GM19193 (cell line): Measurements from ENCODE around the gene COL9A2.

Experiments used
- POLR2A ChIP-seq: IDR thresholded peaks from 4 replicates; pipeline ENCODE4 v1.6.1; 2011; ENCODE audit not compliant: insufficient read depth, insufficient read length; ENCODE audit errors: extremely low read depth

The COL9A2 gene

DNA sequence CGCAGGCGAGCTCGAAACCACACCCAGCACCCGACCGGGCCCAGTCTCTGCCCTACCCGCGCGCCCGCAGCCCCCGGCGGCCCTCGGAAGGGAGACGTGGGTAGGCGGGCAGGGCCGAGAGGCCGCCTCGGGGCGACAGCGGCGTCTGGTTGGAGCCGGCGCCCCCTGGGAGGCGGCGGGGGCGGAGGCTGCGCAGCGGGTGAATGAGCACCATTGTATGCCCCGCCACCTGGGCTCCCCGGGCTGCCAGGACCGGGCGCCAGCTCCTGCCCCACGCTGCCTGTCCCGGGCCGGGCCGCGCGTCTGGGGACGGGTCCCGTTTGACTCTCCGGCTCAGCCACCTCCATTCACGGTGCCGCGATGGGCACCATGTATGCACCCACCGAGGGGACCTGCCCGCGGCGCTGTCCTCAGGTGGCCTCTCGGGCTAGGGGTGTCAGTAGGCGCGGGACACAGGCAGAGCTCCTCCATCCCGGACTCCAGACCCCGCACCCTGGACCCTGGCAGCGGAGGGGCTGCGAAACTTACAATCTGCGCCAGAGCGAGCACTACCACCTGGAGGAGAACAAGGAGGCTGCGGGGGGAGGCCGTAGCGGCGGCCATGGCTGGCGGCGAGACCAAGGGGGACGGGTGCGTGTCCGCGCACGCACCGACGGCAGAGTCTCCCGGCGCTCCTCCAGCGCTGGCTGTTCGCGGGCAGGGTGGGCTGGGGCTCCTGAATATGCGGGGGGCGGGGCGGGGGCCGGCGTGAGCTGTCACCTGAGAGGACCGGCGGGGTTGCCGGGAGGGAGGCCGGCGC is at the start of gene COL9A2:
COL9A2 (minus strand) TSS at position 692 of the 799 bp plus-strand sequence; CDS start at position 603, 89 bp downstream.
- no peak for TF ChIP-seq POLR2A

GRCh38 chr1:40363721-40364120 is 46.6 kb upstream of the COL9A2 start:
- TF ChIP-seq POLR2A, result no peak

DNA sequence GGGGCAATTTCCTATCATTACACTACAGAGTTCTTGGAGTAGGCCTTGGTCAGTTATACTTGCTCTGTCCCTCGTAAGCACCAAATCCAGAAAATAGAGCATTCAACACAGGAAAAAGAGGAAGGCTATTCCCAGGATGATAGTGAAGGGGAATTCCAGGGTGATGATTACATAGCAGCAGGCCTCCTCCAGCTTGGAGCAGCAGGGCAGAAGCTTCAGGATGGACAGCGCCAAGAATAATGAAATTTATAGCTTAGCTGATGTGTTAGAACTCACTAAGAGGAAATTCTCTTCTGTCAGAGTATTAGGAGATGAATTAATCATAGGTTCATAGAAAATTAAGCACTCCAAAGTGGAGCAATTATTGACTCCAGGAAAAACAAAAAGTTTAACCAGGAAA is 45.6 kb upstream of the COL9A2 start:
- TF ChIP-seq POLR2A, result no peak

GRCh38 chr1:40362199-40362598 is 45.1 kb upstream of the COL9A2 start:
- TF ChIP-seq POLR2A, result no peak

- no peak for TF ChIP-seq POLR2A
Observed at GRCh38 chr1:40361637-40362036, 44.6 kb upstream of the COL9A2 start.

- TF ChIP-seq POLR2A, result no peak
Observed at GRCh38 chr1:40361201-40361600, 44.1 kb upstream of the COL9A2 start.

GRCh38 chr1:40360631-40361030 is 43.5 kb upstream of the COL9A2 start:
- no peak for TF ChIP-seq POLR2A

DNA sequence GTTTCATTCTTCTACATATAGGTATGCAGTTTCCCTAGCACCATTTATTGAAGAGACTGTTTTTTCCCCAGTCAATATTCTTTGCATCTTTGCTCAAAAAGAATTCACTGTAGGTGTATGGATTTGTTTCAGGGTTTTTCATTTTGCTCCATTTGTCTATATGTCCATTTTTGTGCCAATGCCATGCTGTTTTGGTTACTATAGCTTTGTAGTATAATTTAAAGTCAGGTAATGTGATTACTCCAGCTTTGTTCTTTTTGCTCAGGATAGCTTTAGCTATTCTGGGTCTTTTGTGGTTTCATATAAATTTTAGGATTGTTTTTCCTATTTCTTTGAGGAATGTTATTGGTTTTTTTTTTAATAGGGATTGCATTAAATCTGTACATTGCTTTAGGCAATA is 40.5 kb upstream of the COL9A2 start:
- no peak for TF ChIP-seq POLR2A

- TF ChIP-seq POLR2A, result no peak
Observed at GRCh38 chr1:40353082-40353481, 36.0 kb upstream of the COL9A2 start.

GRCh38 chr1:40352126-40352525 is 35.0 kb upstream of the COL9A2 start:
- no peak for TF ChIP-seq POLR2A

DNA sequence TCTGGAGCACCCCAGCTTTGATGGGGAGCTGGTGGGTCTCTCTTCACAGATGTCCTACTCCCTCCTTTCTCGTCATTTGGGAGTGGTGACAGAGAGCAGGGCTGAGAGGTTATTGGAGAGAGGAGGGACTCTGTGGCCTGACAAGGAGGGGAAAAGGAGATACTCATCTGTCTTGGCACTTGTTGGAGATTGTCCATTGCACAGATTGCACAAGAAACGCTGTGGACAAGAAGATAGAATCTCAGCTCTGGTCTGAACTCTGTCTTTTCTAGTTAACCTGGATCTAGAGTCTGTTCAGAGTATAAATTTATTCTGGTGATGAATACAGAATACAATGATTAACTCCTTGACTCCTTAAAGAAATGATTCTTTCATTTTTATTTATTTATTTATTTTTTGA is 34.0 kb upstream of the COL9A2 start:
- no peak for TF ChIP-seq POLR2A

DNA sequence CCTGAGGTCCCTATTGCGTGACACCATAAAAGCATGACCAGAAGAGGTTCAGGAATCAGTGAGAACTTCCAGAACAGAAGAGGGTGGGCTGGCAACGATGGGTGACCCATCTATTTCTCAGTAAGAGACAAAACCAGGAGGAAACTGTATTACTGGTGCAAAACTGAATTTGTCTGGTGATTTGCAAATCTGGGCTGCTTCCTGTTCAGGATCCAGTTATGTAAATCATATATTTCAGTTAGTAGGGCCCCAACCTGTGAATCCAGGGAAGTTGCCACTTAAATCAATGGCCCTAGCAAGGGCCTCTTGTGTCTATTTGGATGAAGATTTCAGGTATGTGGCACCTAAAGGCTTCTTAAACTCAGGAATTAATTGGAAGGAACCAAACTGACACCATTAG is 33.3 kb upstream of the COL9A2 start:
- TF ChIP-seq POLR2A, result no peak

DNA sequence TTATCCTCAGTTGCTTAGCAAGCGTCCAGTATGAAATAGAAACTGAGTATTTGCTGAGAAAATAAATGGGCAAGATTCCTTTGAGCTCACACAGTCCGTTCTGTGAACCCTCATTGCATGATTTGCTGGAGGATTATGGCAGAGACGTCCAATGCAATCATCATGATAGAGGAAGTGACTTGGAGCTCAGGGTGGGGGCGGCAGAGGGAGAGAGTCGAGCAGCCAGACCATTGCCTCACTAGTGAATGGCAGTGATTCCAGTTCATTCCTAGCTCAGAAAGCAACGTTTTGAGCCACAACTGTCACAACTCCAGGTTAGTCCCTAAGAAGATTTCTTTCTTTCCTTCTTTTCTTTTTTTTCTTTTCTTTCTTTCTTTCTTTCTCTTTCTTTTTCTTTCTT is 27.5 kb upstream of the COL9A2 start:
- no peak for TF ChIP-seq POLR2A

DNA sequence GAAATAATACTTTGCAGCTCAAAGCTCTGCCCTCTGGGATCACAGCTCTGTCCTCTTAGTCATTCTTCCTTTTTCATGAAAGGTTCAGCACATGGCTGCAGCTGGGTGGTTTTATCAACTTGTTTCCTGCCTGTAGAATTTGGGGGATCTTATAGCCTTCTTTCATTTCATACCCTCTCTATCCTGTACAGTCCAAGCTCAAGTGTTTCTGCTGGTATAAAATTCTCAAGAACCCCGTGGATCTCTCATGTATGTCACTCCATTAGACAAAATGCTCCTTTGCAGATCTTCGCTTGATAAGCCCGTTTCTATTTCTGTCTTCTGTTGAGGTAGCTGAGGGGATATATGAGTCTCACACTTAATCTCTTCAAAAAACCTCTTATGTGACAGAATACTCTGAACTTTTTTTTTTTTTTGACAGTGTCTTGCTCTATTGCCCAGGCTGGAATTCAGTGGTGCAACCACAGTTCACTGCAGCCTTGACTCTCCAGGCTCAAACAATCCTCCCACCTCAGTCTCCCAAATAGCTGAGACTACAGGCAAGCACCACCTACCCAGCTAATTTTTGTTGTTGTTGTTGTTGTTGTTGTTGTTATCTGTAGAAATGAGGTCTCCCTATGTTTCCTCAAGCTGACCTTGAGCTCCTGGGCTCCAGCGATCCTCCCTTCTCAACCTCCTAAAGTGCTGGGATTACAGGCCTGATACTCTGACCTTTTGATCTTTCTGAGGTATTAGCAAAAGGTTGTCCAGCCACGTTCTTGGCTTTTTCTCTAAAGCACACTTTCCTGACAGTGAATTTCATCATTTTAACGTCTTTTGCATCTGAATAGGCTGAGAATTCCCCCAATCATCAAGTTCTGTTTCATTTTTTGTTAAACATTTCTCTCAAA is 24.6 kb upstream of the COL9A2 start:
- no peak for TF ChIP-seq POLR2A

- no peak for TF ChIP-seq POLR2A
Observed at GRCh38 chr1:40339420-40340323, 22.6 kb upstream of the COL9A2 start.
